Fibroblast of lung (primary cell): ENCODE measurements around the gene SERPINB4. TPM values are rescaled to one million over a fixed set of nuclear protein-coding genes. Genes with fewer than 3 reads are reported as not detected.

Source experiments
- DNase-seq, 2 donors: peaks; one replicate each; pipeline versions ENCODE4 v3.0.0 to v3.0.0-alpha.2; 2010; ENCODE audit warnings: low read depth in 2 of 2
- H2AFZ ChIP-seq: 2 replicates; pipeline ENCODE4 v1.5.1; 2012; ENCODE audit warnings: low read length, control low read depth, inconsistent platforms
- H3K27ac ChIP-seq: 2 replicates; pipeline ENCODE4 v1.5.1; 2011; ENCODE audit warnings: low read length, control low read depth; ENCODE audit not compliant: insufficient read depth
- H3K27me3 ChIP-seq: 2 replicates; pipeline ENCODE4 v1.5.1; 2011; ENCODE audit warnings: mild to moderate bottlenecking, low read length; ENCODE audit not compliant: control insufficient read depth, insufficient read depth
- H3K36me3 ChIP-seq: 2 replicates; pipeline ENCODE4 v1.5.1; 2011; ENCODE audit warnings: low read length; ENCODE audit not compliant: control insufficient read depth, insufficient read depth
- H3K4me1 ChIP-seq: 2 replicates; pipeline ENCODE4 v1.5.1; 2011; ENCODE audit warnings: low read length; ENCODE audit not compliant: control insufficient read depth, insufficient read depth; ENCODE audit errors: extremely low read depth
- H3K4me2 ChIP-seq: 2 replicates; pipeline ENCODE4 v1.5.1; 2011; ENCODE audit warnings: low read length, control low read depth; ENCODE audit not compliant: insufficient read depth; ENCODE audit errors: extremely low read depth
- H3K4me3 ChIP-seq, 4 experiments: fragments of 200-600 bp in 1 of 4; sonication (generic) in 1 of 4; replicated peaks in 1 of 4; 2 replicates each; pipeline ENCODE4 v1.5.1; 2011 to 2016; ENCODE audit warnings: low read length in 4 of 4, low read depth in 3 of 4, mild to moderate bottlenecking in 3 of 4, control low read depth in 2 of 4, inconsistent platforms in 1 of 4, mixed read lengths in 1 of 4; ENCODE audit not compliant: insufficient read depth in 1 of 4; ENCODE audit errors: control extremely low read depth in 1 of 4
- H3K79me2 ChIP-seq: 2 replicates; pipeline ENCODE4 v1.5.1; 2012; ENCODE audit warnings: mild to moderate bottlenecking, low read length, inconsistent platforms; ENCODE audit not compliant: control insufficient read depth, insufficient read depth
- H3K9ac ChIP-seq: 2 replicates; pipeline ENCODE4 v1.5.1; 2011; ENCODE audit warnings: mild to moderate bottlenecking, low read length, control low read depth; ENCODE audit not compliant: insufficient read depth
- H3K9me3 ChIP-seq: 2 replicates; pipeline ENCODE4 v1.5.1; 2012; ENCODE audit warnings: low read depth, low read length; ENCODE audit not compliant: control insufficient read depth, insufficient read depth
- H4K20me1 ChIP-seq: 2 replicates; pipeline ENCODE4 v1.5.1; 2011; ENCODE audit warnings: low read length; ENCODE audit not compliant: control insufficient read depth, insufficient read depth; ENCODE audit errors: extremely low read depth
- EZH2 ChIP-seq: IDR thresholded peaks from 2 replicates; pipeline ENCODE4 v1.5.1; 2012; ENCODE audit warnings: low read length, control low read depth, mild to moderate bottlenecking; ENCODE audit errors: missing control alignments
- polyA plus RNA-seq, 2 donors: library from polyadenylated mRNA; depleted of rRNA in 1 of 2; stranded (reverse) in 1 of 2; unstranded in 1 of 2; fragments of >200 nt; gene quantifications; 2 replicates each; pipeline ENCODE4 v1.2.1, GENCODE V29; 2011 to 2012; ENCODE audit warnings: missing spikeins in 1 of 2
- total RNA-seq: library from RNA; depleted of rRNA; stranded (reverse); fragments of >200 nt; gene quantifications from 2 replicates; pipeline ENCODE4 v1.2.1, GENCODE V29; 2014
- TF ChIP-seq, protein P1 (sequence below), 2 donors: IDR thresholded peaks in 1 of 2; conservative IDR thresholded peaks in 1 of 2; 1 replicate in 1 of 2; 2 replicates in 1 of 2; pipeline ENCODE4 v1.5.1; 2011 to 2012; ENCODE audit warnings: low read length in 2 of 2, control low read depth in 1 of 2, inconsistent platforms in 1 of 2, low read depth in 1 of 2, mild to moderate bottlenecking in 1 of 2

SERPINB4 gene
- total and polyA plus RNA-seq, 2 donors (not counting 1 experiment from before 2014, with no cell fraction given) = not detected

DNA sequence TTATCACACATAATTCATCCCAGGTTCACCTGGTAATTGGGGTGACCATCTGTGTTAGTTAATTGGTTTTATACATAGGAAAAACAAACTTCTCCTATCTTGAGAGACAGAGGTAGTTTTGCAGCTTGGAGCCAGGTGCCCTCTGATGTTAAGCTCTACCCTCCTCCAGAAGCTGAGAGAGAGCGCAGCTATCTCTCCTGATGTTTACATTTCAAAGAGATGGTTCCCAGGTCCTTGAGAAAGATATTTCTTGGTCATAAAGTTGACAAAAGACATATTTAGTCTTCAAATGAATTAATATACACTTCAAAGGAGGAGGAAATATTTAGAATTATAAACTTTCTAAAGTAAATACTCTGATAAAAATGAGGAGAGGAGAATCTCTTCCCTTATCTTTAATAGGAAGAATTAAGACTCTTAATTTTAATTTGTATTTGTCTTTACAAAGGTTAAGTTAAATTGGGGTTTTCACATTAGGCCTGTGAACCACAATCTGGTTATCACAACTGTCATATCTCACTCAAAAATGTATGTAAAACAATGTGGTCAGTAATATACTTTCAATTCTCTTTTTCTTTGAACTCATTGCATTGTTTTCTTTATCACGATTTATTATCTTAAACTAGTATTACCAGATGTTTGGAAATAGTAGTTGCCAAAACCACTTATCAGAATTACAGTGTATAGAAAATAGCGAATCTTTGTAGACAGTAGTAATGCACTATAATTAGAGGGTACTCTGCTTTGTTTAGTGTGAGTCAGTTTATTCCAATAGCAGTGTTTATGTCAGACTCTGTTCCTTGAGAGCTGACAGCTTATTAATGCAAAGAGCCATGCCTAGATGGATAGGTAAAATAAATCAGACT is 26.8 kb downstream of the SERPINB4 start:
- H3K4me1 ChIP-seq = no peaks in the 10 kb centered on the region
- H3K9me3 ChIP-seq = no peaks in the 10 kb centered on the region
- H3K4me2 ChIP-seq = no peak overlapping the region
- TF ChIP-seq, protein P1, sequence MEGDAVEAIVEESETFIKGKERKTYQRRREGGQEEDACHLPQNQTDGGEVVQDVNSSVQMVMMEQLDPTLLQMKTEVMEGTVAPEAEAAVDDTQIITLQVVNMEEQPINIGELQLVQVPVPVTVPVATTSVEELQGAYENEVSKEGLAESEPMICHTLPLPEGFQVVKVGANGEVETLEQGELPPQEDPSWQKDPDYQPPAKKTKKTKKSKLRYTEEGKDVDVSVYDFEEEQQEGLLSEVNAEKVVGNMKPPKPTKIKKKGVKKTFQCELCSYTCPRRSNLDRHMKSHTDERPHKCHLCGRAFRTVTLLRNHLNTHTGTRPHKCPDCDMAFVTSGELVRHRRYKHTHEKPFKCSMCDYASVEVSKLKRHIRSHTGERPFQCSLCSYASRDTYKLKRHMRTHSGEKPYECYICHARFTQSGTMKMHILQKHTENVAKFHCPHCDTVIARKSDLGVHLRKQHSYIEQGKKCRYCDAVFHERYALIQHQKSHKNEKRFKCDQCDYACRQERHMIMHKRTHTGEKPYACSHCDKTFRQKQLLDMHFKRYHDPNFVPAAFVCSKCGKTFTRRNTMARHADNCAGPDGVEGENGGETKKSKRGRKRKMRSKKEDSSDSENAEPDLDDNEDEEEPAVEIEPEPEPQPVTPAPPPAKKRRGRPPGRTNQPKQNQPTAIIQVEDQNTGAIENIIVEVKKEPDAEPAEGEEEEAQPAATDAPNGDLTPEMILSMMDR (conservative IDR thresholded peaks at IDR 0.05 in 1 of 2, IDR thresholded peaks at IDR 0.05 in 1 of 2; ENCODE audit: low read depth in 1 of 2, low read length in 2 of 2) = no peak
- no peak for TF ChIP-seq EZH2
- H3K27ac ChIP-seq = no peak overlapping the region
- no peaks in the 10 kb centered on the region for H3K79me2 ChIP-seq
- no peak overlapping the region for H3K9ac ChIP-seq
- no peak for DNase-seq
- H3K4me3 ChIP-seq = no peak overlapping the region
- no peaks in the 10 kb centered on the region for H3K27me3 ChIP-seq
- no peaks in the 10 kb centered on the region for H4K20me1 ChIP-seq
- H2AFZ ChIP-seq = no peak overlapping the region
- H3K36me3 ChIP-seq = no peaks in the 10 kb centered on the region

DNA sequence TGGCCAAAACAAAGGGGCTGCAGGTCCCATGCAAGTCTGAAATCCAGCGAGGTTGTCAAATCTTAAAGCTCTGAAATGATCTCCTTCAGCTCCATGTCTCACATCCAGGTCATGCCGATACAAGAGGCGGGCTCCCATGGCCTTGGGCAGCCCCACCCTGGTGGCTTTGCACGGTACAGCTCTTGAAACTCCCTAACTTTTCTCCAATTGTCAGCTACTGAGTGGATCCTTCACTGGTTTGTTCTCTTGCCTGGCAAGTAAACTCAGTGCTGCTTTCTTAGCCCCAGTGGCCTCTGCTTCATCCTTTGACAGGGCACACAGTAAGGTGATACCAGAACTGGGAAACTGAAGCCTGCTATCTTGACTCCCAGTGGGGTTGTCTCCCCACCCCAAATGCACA is 30.6 kb downstream of the SERPINB4 start:
- no peaks in the 10 kb centered on the region for H4K20me1 ChIP-seq
- no peak overlapping the region for H3K4me2 ChIP-seq
- no peaks in the 10 kb centered on the region for H3K36me3 ChIP-seq
- no peak for DNase-seq
- no peak overlapping the region for H3K27ac ChIP-seq
- H3K79me2 ChIP-seq = no peaks in the 10 kb centered on the region
- no peak overlapping the region for H2AFZ ChIP-seq
- H3K4me3 ChIP-seq = no peak overlapping the region
- no peaks in the 10 kb centered on the region for H3K9me3 ChIP-seq
- H3K4me1 ChIP-seq = no peaks in the 10 kb centered on the region
- H3K9ac ChIP-seq = no peak overlapping the region
- TF ChIP-seq, protein P1 (conservative IDR thresholded peaks at IDR 0.05 in 1 of 2, IDR thresholded peaks at IDR 0.05 in 1 of 2; ENCODE audit: low read depth in 1 of 2, low read length in 2 of 2) = no peak
- no peak for TF ChIP-seq EZH2
- no peaks in the 10 kb centered on the region for H3K27me3 ChIP-seq

DNA sequence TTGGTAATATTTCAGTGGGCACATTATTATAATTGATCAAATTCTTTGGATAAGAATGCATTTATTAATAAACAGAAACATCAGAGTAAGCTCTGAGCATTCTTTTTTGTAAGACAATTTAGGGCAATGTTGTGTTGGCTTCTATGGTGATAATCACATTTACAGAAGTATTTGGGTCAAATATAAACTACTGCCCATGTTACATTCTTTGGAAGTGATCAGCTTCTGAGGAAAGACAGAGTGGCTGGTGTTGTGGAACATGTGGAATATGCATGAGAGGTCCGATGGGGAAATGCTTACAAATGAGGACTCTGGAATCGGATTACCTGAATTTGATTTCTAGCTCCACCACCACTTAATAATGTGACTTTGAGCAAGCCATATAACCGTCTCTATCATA is 37.5 kb downstream of the SERPINB4 start:
- no peak overlapping the region for H2AFZ ChIP-seq
- H3K4me1 ChIP-seq = no peaks in the 10 kb centered on the region
- no peaks in the 10 kb centered on the region for H3K36me3 ChIP-seq
- no peaks in the 10 kb centered on the region for H3K27me3 ChIP-seq
- no peak for TF ChIP-seq EZH2
- TF ChIP-seq, protein P1 (conservative IDR thresholded peaks at IDR 0.05 in 1 of 2, IDR thresholded peaks at IDR 0.05 in 1 of 2; ENCODE audit: low read depth in 1 of 2, low read length in 2 of 2) = no peak
- H3K27ac ChIP-seq = no peak overlapping the region
- H4K20me1 ChIP-seq = no peaks in the 10 kb centered on the region
- no peaks in the 10 kb centered on the region for H3K79me2 ChIP-seq
- DNase-seq = no peak
- H3K9me3 ChIP-seq = no peaks in the 10 kb centered on the region
- H3K4me3 ChIP-seq = no peak overlapping the region
- H3K9ac ChIP-seq = no peak overlapping the region
- no peak overlapping the region for H3K4me2 ChIP-seq
